ENCODE data around the gene BAG3.

The BAG3 gene

GRCh38 chr10:119625570-119626280, 25.5 kb upstream of the BAG3 start:
- no peak for TF ChIP-seq CTCF (IDR thresholded peaks at IDR 0.05; ENCODE audit: borderline replicate concordance, insufficient read depth, low read depth, low read length)
- no peak overlapping the region for H3K4me3 ChIP-seq (ENCODE audit: low read depth, low read length)

GRCh38 chr10:119630300-119630699, 20.9 kb upstream of the BAG3 start:
- no peak overlapping the region for H3K4me3 ChIP-seq (ENCODE audit: low read depth, low read length)
- TF ChIP-seq CTCF (IDR thresholded peaks at IDR 0.05; ENCODE audit: borderline replicate concordance, insufficient read depth, low read depth, low read length): no peak

GRCh38 chr10:119633538-119634218, 17.5 kb upstream of the BAG3 start:
- no peak overlapping the region for H3K4me3 ChIP-seq (ENCODE audit: low read depth, low read length)
- TF ChIP-seq CTCF (IDR thresholded peaks at IDR 0.05; ENCODE audit: borderline replicate concordance, insufficient read depth, low read depth, low read length): no peak

GRCh38 chr10:119634219-119634544, 17.0 kb upstream of the BAG3 start:
- no peak for TF ChIP-seq CTCF (IDR thresholded peaks at IDR 0.05; ENCODE audit: borderline replicate concordance, insufficient read depth, low read depth, low read length)

GRCh38 chr10:119637631-119638030, 13.5 kb upstream of the BAG3 start:
- no peak overlapping the region for H3K4me3 ChIP-seq (ENCODE audit: low read depth, low read length)
- no peak for TF ChIP-seq CTCF (IDR thresholded peaks at IDR 0.05; ENCODE audit: borderline replicate concordance, insufficient read depth, low read depth, low read length)

More at GRCh38 chr10:119634219-119634544, 17.0 kb upstream of the BAG3 start:
- no peak overlapping the region for H3K4me3 ChIP-seq (ENCODE audit: low read depth, low read length)

GRCh38 chr10:119638982-119639381, 12.2 kb upstream of the BAG3 start:
- no peak overlapping the region for H3K4me3 ChIP-seq (ENCODE audit: low read depth, low read length)
- TF ChIP-seq CTCF (IDR thresholded peaks at IDR 0.05; ENCODE audit: borderline replicate concordance, insufficient read depth, low read depth, low read length): no peak

- no peak for TF ChIP-seq CTCF (IDR thresholded peaks at IDR 0.05; ENCODE audit: borderline replicate concordance, insufficient read depth, low read depth, low read length)
- no peak overlapping the region for H3K4me3 ChIP-seq (ENCODE audit: low read depth, low read length)
These were observed 10.8 kb upstream of the BAG3 start for GRCh38 chr10:119640384-119640783.
